Lower lobe of right lung (tissue), 2 donors: Measurements from ENCODE around the gene CCN6. TPM values are rescaled to one million over a fixed set of nuclear protein-coding genes. Genes with fewer than 3 reads are reported as not detected.

ENCODE experiments used
- ATAC-seq, 2 donors: fragments of 200-7000 bp; cut with Tn5 transposase; one replicate each; pipeline ENCODE4 v1.9.1; 2020 to 2022; ENCODE audit warnings: mild to moderate bottlenecking in 2 of 2, moderate library complexity in 2 of 2
- DNase-seq: peaks from one replicate; pipeline ENCODE4 v3.0.0-alpha.2; 2020
- H3K27ac ChIP-seq: fragments of 200-600 bp; one replicate; pipeline ENCODE4 v1.8.0; 2022
- H3K27me3 ChIP-seq: fragments of 200-600 bp; one replicate; pipeline ENCODE4 v1.8.0; 2022; ENCODE audit warnings: low read depth
- H3K36me3 ChIP-seq: fragments of 200-600 bp; one replicate; pipeline ENCODE4 v1.8.0; 2022; ENCODE audit warnings: mild to moderate bottlenecking
- H3K4me1 ChIP-seq: fragments of 200-600 bp; one replicate; pipeline ENCODE4 v1.8.0; 2022
- H3K4me3 ChIP-seq: fragments of 200-600 bp; one replicate; pipeline ENCODE4 v1.8.0; 2022; ENCODE audit warnings: mild to moderate bottlenecking
- H3K9me3 ChIP-seq: fragments of 200-600 bp; one replicate; pipeline ENCODE4 v1.8.0; 2022
- intact Hi-C: fragments of 100-400 bp; cut with DNase I; formaldehyde crosslinking; loops from one replicate; pipeline ENCODE4 v1.11.0; 2022
- total RNA-seq: library from RNA; stranded (reverse); fragmentation: NEBNext Ultra II Directional; extraction: Animal tissue kit (Norgen Biotek cat#: 25700); gene quantifications from one replicate; pipeline ENCODE4 v1.2.1, GENCODE V29; 2021
- TF ChIP-seq, protein P1 (sequence below): fragments of 200-600 bp; IDR thresholded peaks from one replicate; pipeline ENCODE4 v1.8.0; 2022; ENCODE audit warnings: antibody characterized with exemption, mild to moderate bottlenecking
- donor health status: DM: no; HTN: yes; CAD: no; lungs with severe emphysema.

The CCN6 gene
- total RNA-seq, 1 donor from 2014 or later = not detected

DNA sequence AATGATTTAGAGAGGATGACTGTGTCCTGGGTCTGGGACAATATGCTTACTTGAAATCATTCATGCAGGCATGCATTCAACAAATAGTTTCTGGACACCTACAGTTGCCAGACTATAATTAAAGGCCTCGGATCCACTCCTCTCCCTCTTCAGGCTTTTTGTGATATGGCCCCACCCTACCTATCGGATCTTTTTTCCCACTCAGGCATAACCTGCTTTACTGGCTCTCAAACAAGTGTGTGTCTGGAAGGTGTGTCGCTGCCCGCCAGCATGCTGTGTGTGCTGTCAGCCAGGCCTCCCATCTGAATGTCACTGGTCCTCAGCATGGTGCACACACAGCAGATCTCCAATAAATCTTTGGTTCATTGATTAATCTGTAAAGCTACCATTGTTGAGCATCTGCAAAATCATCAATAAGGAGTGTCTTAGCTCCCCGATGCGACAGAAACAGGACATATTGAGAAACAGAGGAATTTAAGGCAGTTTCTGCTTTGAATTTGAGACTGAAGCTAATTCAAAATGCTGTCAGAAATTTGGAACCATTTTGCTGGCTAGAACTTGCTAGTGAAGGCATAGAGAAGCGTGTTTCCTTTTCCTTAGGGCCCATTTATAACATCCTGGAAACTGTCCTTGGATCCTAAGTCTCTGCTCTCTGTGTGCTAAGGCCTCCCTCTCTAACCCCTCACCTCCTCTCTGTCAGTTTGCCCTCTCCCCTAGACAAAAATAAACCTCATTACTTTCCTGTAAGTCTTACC is 23.5 kb upstream of the CCN6 start:
- peaks cover 26% of the 10 kb centered on the region for H3K4me1 ChIP-seq
- H3K4me3 ChIP-seq = no peak overlapping the region
- H3K27me3 ChIP-seq = no peaks in the 10 kb centered on the region
- H3K36me3 ChIP-seq = no peaks in the 10 kb centered on the region
- no peak overlapping the region for H3K27ac ChIP-seq
- ATAC-seq (peak; percentile 31 to 64), DNase-seq (no peak)
- no peaks in the 10 kb centered on the region for H3K9me3 ChIP-seq
- intact Hi-C loops = no loop called here
- TF ChIP-seq, protein P1, sequence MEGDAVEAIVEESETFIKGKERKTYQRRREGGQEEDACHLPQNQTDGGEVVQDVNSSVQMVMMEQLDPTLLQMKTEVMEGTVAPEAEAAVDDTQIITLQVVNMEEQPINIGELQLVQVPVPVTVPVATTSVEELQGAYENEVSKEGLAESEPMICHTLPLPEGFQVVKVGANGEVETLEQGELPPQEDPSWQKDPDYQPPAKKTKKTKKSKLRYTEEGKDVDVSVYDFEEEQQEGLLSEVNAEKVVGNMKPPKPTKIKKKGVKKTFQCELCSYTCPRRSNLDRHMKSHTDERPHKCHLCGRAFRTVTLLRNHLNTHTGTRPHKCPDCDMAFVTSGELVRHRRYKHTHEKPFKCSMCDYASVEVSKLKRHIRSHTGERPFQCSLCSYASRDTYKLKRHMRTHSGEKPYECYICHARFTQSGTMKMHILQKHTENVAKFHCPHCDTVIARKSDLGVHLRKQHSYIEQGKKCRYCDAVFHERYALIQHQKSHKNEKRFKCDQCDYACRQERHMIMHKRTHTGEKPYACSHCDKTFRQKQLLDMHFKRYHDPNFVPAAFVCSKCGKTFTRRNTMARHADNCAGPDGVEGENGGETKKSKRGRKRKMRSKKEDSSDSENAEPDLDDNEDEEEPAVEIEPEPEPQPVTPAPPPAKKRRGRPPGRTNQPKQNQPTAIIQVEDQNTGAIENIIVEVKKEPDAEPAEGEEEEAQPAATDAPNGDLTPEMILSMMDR = no peak

GRCh38 chr6:112030961-112031660 is 22.8 kb upstream of the CCN6 start:
- intact Hi-C loops = no loop called here
- H3K36me3 ChIP-seq = no peaks in the 10 kb centered on the region
- peaks cover 32% of the 10 kb centered on the region for H3K4me1 ChIP-seq
- TF ChIP-seq, protein P1 = no peak
- no peak overlapping the region for H3K27ac ChIP-seq
- no peak for DNase-seq
- H3K9me3 ChIP-seq = no peaks in the 10 kb centered on the region
- H3K4me3 ChIP-seq = no peak overlapping the region
- ATAC-seq = no peak
- H3K27me3 ChIP-seq = no peaks in the 10 kb centered on the region

DNA sequence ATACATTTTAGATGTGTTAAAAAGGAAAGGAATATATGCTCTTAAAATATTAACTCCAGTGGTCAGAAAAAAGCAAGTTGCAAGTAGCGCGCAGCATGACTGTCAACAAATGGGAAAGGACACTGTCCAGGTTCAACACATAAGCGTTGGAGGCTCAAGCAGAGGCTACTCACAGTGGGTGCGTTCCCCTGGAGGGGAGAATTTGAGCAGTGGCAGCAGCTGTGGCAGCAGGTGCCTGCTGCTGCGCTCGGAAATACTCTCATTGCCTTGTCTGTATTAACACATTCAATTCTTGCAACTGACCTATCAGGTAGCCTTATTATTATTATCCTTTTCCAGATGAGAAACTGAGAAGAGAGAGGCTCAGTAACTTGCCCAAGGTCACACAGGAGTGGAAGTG is 21.9 kb upstream of the CCN6 start:
- intact Hi-C loops = no loop called here
- Histone ChIP-seq H3K27ac (no peak overlapping the region), H3K4me3 (no peak overlapping the region), H3K27me3 (no peaks in the 10 kb centered on the region), H3K36me3 (no peaks in the 10 kb centered on the region), H3K4me1 (peaks cover 32% of the 10 kb centered on the region), H3K9me3 (no peaks in the 10 kb centered on the region)
- TF ChIP-seq, protein P1 = no peak
- DNase-seq (no peak), ATAC-seq (no peak)

DNA sequence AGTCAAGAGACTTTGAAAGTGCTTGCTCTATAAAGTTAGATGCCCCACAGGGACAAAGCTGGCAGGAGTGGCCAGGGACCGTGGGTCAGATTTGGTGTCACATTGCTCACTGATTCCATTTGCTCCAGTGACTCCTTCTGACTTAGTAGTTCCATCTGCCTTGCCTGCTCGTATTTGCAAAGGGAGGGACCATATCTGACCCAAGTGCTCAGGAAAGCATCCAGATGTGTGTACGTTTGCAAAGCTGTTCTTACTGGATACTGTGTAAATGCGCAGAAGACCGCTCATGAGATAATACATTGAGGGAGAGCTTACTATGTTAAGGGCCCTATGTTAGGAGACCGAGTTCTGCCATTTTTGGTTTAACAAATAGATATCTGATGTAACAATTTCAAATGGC is 21.2 kb upstream of the CCN6 start:
- intact Hi-C loops = no loop called here
- no peaks in the 10 kb centered on the region for H3K36me3 ChIP-seq
- ATAC-seq = no peak
- peaks cover 32% of the 10 kb centered on the region for H3K4me1 ChIP-seq
- no peaks in the 10 kb centered on the region for H3K9me3 ChIP-seq
- TF ChIP-seq, protein P1 = no peak
- H3K27me3 ChIP-seq = no peaks in the 10 kb centered on the region
- no peak overlapping the region for H3K4me3 ChIP-seq
- no peak for DNase-seq
- H3K27ac ChIP-seq = no peak overlapping the region

DNA sequence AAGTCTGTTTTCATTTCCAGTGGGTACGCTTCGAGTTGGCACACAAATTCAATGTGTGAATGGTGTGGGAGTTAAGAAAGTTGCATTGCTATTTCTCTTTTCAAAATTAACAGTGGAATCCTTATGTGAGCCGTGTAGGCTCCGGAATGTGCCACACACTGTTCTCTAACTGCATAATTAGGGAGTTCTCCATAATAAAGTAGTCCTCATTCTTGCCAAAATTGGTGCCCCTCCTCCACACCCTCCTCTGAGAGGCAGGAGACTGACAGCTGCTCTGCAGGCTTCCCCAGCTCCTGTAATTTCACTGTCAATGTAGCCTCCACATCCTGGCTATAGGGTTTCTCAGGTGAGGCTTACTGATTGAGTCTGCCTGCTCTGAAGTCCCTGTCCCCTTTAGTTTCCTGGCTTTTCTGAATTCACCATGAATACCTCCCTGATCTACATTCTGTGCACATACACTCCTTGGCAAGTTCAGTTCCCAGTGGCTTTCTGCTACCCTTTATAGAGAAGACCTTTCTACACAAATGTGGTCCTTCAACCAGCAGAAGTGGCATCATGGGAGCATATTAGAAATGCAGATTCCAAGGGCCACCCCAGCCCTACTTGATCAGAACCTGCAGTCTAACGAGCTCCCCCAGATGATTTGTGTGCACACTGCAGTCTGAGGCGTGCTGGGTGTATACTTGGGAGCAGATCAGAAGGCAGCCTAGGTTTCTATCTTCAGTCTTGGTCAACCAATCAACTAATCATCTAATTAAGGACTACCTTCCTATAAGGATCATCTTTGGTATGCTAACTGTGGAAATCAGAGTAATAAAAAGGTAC is 19.9 kb upstream of the CCN6 start:
- ATAC-seq = no peak
- Histone ChIP-seq H3K4me3 (no peak overlapping the region), H3K36me3 (no peaks in the 10 kb centered on the region), H3K9me3 (no peaks in the 10 kb centered on the region), H3K4me1 (peaks cover 28% of the 10 kb centered on the region), H3K27me3 (no peaks in the 10 kb centered on the region), H3K27ac (no peak overlapping the region)
- TF ChIP-seq, protein P1 = no peak
- intact Hi-C loops = no loop called here
- DNase-seq = no peak
